GM13977 (cell line): ENCODE data around the gene RECQL.
A peak's percentile ranks its signal among the peaks of the same experiment; 100 is the strongest.

Source experiments
- DNase-seq: peaks from one replicate; pipeline ENCODE4 v3.0.0; 2012; ENCODE audit warnings: low spot score
- in situ Hi-C: fragments of 300-500 bp; cut with MboI; formaldehyde crosslinking; loops from one replicate; pipeline ENCODE4 v1.12.0; 2022; ENCODE audit warnings: low sequenced_read_pairs, low pct_unique_long_range_greater_than_20kb, mixed read lengths, inconsistent platforms; ENCODE audit not compliant: unreplicated experiment
- TF ChIP-seq, protein P1 (sequence below): IDR thresholded peaks from 2 replicates; pipeline ENCODE4 v1.5.1; 2012; ENCODE audit warnings: mild to moderate bottlenecking, control low read depth; ENCODE audit not compliant: insufficient read depth; ENCODE audit errors: extremely low read depth, missing control alignments

The RECQL gene

GRCh38 chr12:21509768-21510167, 8.3 kb upstream of the RECQL start:
- in situ Hi-C loops: loop anchor here (10.0 kb wide), 1 partner anchor 135 kb away; no protein-coding TSS in a partner anchor
- TF ChIP-seq, protein P1, sequence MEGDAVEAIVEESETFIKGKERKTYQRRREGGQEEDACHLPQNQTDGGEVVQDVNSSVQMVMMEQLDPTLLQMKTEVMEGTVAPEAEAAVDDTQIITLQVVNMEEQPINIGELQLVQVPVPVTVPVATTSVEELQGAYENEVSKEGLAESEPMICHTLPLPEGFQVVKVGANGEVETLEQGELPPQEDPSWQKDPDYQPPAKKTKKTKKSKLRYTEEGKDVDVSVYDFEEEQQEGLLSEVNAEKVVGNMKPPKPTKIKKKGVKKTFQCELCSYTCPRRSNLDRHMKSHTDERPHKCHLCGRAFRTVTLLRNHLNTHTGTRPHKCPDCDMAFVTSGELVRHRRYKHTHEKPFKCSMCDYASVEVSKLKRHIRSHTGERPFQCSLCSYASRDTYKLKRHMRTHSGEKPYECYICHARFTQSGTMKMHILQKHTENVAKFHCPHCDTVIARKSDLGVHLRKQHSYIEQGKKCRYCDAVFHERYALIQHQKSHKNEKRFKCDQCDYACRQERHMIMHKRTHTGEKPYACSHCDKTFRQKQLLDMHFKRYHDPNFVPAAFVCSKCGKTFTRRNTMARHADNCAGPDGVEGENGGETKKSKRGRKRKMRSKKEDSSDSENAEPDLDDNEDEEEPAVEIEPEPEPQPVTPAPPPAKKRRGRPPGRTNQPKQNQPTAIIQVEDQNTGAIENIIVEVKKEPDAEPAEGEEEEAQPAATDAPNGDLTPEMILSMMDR: no peak
- peak; percentile 32 for DNase-seq

DNA sequence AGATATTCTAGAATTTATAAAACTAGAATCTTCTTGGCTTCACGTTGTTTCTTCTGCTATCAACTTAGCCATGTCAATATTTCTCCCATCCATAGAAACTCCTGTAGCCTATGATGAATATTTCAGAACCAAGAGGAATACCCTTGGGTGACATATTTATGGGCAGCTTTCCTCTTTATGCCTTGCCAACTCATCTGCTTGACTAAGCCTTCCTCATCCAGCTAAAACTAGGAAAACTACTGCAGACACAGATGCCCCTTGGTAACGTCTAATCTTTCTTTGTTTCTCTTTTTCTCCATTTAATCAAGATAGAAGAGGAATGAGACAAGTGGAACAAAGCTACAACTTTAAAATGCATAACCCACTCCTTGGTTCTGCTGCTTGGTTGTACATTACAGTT, 6.4 kb upstream of the RECQL start:
- in situ Hi-C loops: loop anchor here (10.0 kb wide), 1 partner anchor 137 kb away; no protein-coding TSS in a partner anchor
- TF ChIP-seq, protein P1: no peak

GRCh38 chr12:21505888-21506287, 4.5 kb upstream of the RECQL start:
- TF ChIP-seq, protein P1: no peak
- in situ Hi-C loops: loop anchor here (10.0 kb wide), 1 partner anchor 139 kb away; no protein-coding TSS in a partner anchor
- DNase-seq: no peak

More for the DNA sequence above, 6.4 kb upstream of the RECQL start:
- DNase-seq: no peak

- in situ Hi-C loops: loop anchor here (10.0 kb wide), 1 partner anchor 142 kb away; no protein-coding TSS in a partner anchor
- no peak for DNase-seq
- TF ChIP-seq, protein P1: no peak
Measured at GRCh38 chr12:21502872-21503271, 1.4 kb upstream of the RECQL start.

DNA sequence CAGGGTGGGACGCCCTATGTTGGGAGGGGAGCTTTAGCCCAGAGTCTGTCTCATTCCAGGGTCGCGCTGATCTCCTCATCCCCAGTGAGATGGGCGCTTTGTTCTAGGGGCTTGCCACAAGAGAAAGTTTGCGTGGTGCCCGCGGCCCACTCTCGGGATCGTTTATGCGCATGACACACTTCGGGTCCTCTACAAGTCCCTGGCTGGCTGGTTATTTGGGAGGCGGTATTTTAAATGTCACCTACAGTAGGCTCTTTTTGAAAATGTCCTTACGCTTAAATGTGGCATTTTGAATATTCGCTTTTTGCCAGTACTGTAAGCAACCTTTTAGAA, 695 bp upstream of the RECQL start:
- peak; percentile 18 for DNase-seq
- in situ Hi-C loops: loop anchor here (10.0 kb wide), 1 partner anchor 143 kb away; no protein-coding TSS in a partner anchor

DNA sequence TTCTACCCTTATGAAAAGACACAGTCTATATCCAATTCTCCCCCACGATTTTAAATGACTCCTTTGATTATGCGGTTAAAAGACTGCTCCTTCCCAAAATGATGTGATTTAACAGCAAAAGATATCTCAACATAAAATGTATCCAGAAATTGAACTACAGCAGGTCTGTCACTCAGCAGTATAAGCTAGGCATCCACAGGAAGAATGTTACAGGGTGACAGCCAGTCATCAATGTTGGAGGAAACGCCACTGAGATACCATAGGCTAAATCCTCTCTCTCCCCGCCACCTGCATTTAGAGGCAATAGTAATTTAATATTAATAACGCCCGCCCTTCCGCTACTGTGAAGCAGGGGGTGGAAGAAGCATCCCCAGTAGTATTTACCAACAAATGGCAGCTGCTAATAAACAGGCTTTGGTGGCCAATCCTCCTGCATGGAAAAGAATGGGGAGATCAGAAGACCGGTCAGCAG, 613 bp downstream of the RECQL start:
- DNase-seq: peak; percentile 5
- TF ChIP-seq, protein P1: no peak
- in situ Hi-C loops: loop anchor here (10.0 kb wide), 1 partner anchor 144 kb away; no protein-coding TSS in a partner anchor

More for the DNA sequence above, 695 bp upstream of the RECQL start:
- TF ChIP-seq, protein P1: no peak

DNA sequence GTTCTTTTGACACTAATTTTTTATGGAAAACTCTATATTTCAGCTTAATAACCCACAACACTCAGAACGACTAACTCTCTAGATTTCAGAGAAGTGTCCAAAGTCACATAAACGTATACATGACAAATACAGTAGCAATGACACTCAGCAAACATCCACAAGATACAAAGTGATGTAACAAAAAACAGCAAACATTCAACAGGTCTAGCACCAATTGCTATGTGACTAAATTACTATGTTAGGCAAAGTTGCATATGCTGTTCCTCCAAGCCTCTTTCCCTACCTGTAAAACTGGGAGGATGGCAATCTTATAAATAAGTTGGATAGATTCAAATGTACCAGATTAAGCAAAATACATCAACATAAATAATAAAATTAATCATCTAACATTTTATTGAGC, 1.7 kb downstream of the RECQL start:
- DNase-seq: no peak
- TF ChIP-seq, protein P1: no peak
- in situ Hi-C loops: loop anchor here (10.0 to 25.0 kb wide), 2 partner anchors 145 to 963 kb away; no protein-coding TSS in a partner anchor
